Measurements from ENCODE around the gene ACRBP.

ACRBP gene

DNA sequence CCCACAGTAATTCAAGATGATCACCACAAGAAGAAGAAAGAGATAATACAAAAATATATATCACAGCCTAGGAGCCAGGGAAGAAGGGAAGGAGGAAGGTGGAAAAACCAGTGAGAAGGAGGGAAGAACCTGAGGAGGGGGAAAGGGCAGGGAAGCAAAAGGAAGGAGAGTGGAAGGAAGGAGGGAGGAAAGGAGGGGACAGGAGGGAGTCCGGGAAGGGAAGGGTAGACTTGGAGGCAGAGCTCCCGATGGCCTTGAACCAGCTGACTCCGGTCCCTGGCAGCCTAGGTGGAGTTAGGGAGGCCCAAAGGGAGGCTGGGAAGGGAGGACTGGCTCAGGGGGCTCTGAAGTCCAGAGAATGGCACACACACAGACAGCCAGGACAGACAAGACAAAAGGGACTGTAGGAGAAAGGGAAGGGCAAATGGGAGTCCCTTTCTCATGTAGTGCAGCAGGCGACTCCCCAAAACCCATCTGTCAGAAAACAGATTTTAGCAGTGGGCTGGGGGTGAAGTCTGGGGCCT is 46.7 kb upstream of the ACRBP start:
- no peak for ATAC-seq
- no peak for TF ChIP-seq ZNF565 (CRISPR knock-in tag; conservative IDR thresholded peaks at IDR 0.05; ENCODE audit: low read depth)
- TF ChIP-seq ZFP3 (CRISPR knock-in tag; IDR thresholded peaks at IDR 0.05): no peak
- no peak for TF ChIP-seq ESRRG (CRISPR knock-in tag; IDR thresholded peaks at IDR 0.05)
- no peak for TF ChIP-seq TOX (CRISPR knock-in tag; IDR thresholded peaks at IDR 0.05; ENCODE audit: borderline replicate concordance)
- TF ChIP-seq OSR1 (CRISPR knock-in tag; IDR thresholded peaks at IDR 0.05): no peak
- TF ChIP-seq, protein P1, sequence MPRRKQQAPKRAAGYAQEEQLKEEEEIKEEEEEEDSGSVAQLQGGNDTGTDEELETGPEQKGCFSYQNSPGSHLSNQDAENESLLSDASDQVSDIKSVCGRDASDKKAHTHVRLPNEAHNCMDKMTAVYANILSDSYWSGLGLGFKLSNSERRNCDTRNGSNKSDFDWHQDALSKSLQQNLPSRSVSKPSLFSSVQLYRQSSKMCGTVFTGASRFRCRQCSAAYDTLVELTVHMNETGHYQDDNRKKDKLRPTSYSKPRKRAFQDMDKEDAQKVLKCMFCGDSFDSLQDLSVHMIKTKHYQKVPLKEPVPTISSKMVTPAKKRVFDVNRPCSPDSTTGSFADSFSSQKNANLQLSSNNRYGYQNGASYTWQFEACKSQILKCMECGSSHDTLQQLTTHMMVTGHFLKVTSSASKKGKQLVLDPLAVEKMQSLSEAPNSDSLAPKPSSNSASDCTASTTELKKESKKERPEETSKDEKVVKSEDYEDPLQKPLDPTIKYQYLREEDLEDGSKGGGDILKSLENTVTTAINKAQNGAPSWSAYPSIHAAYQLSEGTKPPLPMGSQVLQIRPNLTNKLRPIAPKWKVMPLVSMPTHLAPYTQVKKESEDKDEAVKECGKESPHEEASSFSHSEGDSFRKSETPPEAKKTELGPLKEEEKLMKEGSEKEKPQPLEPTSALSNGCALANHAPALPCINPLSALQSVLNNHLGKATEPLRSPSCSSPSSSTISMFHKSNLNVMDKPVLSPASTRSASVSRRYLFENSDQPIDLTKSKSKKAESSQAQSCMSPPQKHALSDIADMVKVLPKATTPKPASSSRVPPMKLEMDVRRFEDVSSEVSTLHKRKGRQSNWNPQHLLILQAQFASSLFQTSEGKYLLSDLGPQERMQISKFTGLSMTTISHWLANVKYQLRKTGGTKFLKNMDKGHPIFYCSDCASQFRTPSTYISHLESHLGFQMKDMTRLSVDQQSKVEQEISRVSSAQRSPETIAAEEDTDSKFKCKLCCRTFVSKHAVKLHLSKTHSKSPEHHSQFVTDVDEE (CRISPR knock-in tag; IDR thresholded peaks at IDR 0.05): no peak
- TF ChIP-seq, protein P2, sequence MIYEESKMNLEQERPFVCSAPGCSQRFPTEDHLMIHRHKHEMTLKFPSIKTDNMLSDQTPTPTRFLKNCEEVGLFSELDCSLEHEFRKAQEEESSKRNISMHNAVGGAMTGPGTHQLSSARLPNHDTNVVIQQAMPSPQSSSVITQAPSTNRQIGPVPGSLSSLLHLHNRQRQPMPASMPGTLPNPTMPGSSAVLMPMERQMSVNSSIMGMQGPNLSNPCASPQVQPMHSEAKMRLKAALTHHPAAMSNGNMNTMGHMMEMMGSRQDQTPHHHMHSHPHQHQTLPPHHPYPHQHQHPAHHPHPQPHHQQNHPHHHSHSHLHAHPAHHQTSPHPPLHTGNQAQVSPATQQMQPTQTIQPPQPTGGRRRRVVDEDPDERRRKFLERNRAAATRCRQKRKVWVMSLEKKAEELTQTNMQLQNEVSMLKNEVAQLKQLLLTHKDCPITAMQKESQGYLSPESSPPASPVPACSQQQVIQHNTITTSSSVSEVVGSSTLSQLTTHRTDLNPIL (CRISPR knock-in tag; IDR thresholded peaks at IDR 0.05; ENCODE audit: low read depth): no peak
- TF ChIP-seq, protein P3, sequence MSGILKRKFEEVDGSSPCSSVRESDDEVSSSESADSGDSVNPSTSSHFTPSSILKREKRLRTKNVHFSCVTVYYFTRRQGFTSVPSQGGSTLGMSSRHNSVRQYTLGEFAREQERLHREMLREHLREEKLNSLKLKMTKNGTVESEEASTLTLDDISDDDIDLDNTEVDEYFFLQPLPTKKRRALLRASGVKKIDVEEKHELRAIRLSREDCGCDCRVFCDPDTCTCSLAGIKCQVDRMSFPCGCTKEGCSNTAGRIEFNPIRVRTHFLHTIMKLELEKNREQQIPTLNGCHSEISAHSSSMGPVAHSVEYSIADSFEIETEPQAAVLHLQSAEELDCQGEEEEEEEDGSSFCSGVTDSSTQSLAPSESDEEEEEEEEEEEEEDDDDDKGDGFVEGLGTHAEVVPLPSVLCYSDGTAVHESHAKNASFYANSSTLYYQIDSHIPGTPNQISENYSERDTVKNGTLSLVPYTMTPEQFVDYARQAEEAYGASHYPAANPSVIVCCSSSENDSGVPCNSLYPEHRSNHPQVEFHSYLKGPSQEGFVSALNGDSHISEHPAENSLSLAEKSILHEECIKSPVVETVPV (CRISPR knock-in tag; IDR thresholded peaks at IDR 0.05): no peak
- TF ChIP-seq CSDC2 (CRISPR knock-in tag; IDR thresholded peaks at IDR 0.05): no peak
- TF ChIP-seq GLIS3 (CRISPR knock-in tag; IDR thresholded peaks at IDR 0.05): no peak
- no peak for TF ChIP-seq BACH2 (CRISPR knock-in tag; IDR thresholded peaks at IDR 0.05; ENCODE audit: borderline replicate concordance)
- no peak for TF ChIP-seq RARB (CRISPR knock-in tag; IDR thresholded peaks at IDR 0.05)
- no peak for TF ChIP-seq ARNTL (CRISPR knock-in tag; IDR thresholded peaks at IDR 0.05; ENCODE audit: borderline replicate concordance, low read depth)
- no peak for TF ChIP-seq TCF4 (CRISPR knock-in tag; IDR thresholded peaks at IDR 0.05; ENCODE audit: borderline replicate concordance)
- TF ChIP-seq ZC3H10 (CRISPR knock-in tag; IDR thresholded peaks at IDR 0.05): no peak

DNA sequence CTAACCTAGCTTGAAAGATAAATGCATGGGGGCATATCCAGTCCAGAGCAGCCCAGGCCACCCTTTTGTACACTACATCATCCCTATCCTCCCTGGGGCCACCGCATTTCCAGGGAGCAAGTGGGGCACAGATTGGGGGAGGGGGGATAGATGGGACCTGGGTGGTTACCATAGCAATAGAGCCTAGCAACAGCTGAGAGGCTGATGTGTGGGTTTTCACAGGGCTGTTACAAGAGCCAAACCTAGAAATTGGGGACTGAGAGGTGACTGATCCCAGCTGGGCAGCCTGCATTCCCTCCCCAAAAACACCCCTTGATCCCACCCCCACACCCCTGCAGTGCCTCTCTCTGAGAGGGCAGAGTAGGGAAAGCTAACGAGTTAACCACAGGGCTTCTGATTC is 45.7 kb upstream of the ACRBP start:
- TF ChIP-seq, protein P4, sequence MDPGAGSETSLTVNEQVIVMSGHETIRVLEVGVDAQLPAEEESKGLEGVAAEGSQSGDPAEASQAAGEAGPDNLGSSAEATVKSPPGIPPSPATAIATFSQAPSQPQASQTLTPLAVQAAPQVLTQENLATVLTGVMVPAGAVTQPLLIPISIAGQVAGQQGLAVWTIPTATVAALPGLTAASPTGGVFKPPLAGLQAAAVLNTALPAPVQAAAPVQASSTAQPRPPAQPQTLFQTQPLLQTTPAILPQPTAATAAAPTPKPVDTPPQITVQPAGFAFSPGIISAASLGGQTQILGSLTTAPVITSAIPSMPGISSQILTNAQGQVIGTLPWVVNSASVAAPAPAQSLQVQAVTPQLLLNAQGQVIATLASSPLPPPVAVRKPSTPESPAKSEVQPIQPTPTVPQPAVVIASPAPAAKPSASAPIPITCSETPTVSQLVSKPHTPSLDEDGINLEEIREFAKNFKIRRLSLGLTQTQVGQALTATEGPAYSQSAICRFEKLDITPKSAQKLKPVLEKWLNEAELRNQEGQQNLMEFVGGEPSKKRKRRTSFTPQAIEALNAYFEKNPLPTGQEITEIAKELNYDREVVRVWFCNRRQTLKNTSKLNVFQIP (CRISPR knock-in tag; IDR thresholded peaks at IDR 0.05; ENCODE audit: borderline replicate concordance, low read depth): no peak
- TF ChIP-seq, protein P3 (CRISPR knock-in tag; IDR thresholded peaks at IDR 0.05): no peak
- TF ChIP-seq TCF4 (CRISPR knock-in tag; IDR thresholded peaks at IDR 0.05; ENCODE audit: borderline replicate concordance) (no peak), ZNF565 (CRISPR knock-in tag; conservative IDR thresholded peaks at IDR 0.05; ENCODE audit: low read depth) (no peak), TOX (CRISPR knock-in tag; IDR thresholded peaks at IDR 0.05; ENCODE audit: borderline replicate concordance) (no peak), ISL1 (CRISPR knock-in tag; IDR thresholded peaks at IDR 0.05) (no peak)
- TF ChIP-seq, protein P1 (CRISPR knock-in tag; IDR thresholded peaks at IDR 0.05): no peak
- TF ChIP-seq, protein P2 (CRISPR knock-in tag; IDR thresholded peaks at IDR 0.05; ENCODE audit: low read depth): no peak
- TF ChIP-seq, protein P5, sequence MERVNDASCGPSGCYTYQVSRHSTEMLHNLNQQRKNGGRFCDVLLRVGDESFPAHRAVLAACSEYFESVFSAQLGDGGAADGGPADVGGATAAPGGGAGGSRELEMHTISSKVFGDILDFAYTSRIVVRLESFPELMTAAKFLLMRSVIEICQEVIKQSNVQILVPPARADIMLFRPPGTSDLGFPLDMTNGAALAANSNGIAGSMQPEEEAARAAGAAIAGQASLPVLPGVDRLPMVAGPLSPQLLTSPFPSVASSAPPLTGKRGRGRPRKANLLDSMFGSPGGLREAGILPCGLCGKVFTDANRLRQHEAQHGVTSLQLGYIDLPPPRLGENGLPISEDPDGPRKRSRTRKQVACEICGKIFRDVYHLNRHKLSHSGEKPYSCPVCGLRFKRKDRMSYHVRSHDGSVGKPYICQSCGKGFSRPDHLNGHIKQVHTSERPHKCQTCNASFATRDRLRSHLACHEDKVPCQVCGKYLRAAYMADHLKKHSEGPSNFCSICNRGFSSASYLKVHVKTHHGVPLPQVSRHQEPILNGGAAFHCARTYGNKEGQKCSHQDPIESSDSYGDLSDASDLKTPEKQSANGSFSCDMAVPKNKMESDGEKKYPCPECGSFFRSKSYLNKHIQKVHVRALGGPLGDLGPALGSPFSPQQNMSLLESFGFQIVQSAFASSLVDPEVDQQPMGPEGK (CRISPR knock-in tag; IDR thresholded peaks at IDR 0.05; ENCODE audit: borderline replicate concordance): no peak
- ATAC-seq: no peak

Data from SK-N-SH treated with all-trans-retinoic acid at 6 μM for 48 hours (cell line).